ENCODE data around the gene RIN1. TPM values are rescaled to one million over a fixed set of nuclear protein-coding genes. Genes with fewer than 3 reads are reported as not detected.

RIN1 gene
- total RNA-seq, 1 experiment from 2014 or later: 5.4 TPM

DNA sequence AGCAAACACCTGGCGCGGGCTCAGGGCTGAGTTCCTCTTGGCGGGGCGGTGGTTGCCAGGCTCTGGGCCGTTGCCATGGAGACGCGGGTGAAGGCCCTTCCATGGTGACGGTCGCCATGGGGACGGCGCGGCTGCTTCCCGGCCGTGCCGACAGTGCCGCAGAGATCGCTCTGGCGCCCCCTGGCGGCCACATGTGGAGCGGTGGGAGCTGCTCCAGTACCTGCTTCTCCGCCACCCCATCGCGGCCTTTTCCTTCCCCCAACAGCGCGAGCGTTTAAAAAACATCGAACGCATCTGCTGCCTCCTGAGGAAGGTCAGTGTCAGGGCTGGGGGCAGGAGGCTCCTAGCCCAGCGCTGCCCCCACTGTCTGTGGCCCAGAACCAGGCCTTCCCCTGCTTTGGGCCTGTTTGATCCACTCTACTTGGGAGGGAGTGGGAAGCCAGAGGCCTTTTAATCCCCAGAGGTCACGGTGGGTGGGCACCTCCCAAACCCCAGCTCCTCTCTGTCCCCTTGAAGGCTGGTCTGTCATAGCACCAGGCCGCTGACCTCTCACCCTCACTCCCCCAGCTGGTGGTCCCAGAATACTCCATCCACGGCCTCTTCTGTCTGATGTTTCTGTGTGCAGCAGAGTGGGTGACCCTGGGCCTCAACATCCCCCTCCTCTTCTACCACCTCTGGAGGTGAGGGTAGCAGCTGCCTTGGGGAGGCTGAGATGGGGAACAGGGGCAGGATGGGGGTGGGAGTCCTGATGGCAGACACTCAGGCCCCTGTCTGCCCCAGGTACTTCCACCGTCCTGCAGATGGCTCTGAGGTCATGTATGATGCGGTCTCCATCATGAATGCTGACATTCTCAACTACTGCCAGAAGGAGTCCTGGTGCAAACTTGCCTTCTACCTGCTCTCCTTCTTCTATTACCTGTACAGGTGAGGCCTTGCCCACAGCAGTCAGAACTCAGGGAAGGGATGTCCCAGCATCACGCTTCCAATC is 53.5 kb downstream of the RIN1 start:
- Histone ChIP-seq H4K5ac (ENCODE audit: insufficient read length, low read depth, low read length) (no peak overlapping the region), H3K9me3 (ENCODE audit: control insufficient read depth, low read depth, low read length) (no peaks in the 10 kb centered on the region), H3K9ac (ENCODE audit: extremely low read depth, insufficient read length, low read length) (no peak overlapping the region), H2BK20ac (ENCODE audit: low read depth, low read length, poor library complexity, severe bottlenecking) (no peak overlapping the region), H3K23me2 (ENCODE audit: insufficient read length, low read depth, low read length, poor library complexity, severe bottlenecking) (no peaks in the 10 kb centered on the region), H4K20me1 (ENCODE audit: control insufficient read depth, insufficient read depth, insufficient read length) (no peaks in the 10 kb centered on the region), H3K14ac (ENCODE audit: insufficient read depth, low read length) (no peak overlapping the region), H2AK5ac (ENCODE audit: insufficient read length, low read length) (no peak overlapping the region), H3K27ac (ENCODE audit: insufficient read length, low read depth, low read length) (no peak overlapping the region), H3K18ac (ENCODE audit: insufficient read length, low read depth, low read length) (no peak overlapping the region), H3K79me2 (ENCODE audit: insufficient read depth, low read length) (no peaks in the 10 kb centered on the region), H3K4me1 (ENCODE audit: insufficient read depth, low read length) (no peaks in the 10 kb centered on the region), H3K56ac (ENCODE audit: insufficient read length, low read depth, low read length) (no peak overlapping the region), H3T11ph (ENCODE audit: low read length) (no peak overlapping the region), H2BK5ac (ENCODE audit: insufficient read length, low read length) (no peak overlapping the region), H3K79me1 (ENCODE audit: insufficient read depth, low read depth, low read length, poor library complexity, severe bottlenecking) (no peaks in the 10 kb centered on the region), H2BK15ac (ENCODE audit: low read depth, low read length) (no peak overlapping the region), H3K23ac (ENCODE audit: insufficient read length, low read depth, low read length) (no peak overlapping the region), H3K27me3 (ENCODE audit: insufficient read depth, low read length) (no peaks in the 10 kb centered on the region), H2AFZ (ENCODE audit: low read length) (no peak overlapping the region), H3K4ac (ENCODE audit: low read depth, low read length) (no peak overlapping the region), H3K4me2 (ENCODE audit: insufficient read depth, insufficient read length, low read length) (no peak overlapping the region), H2BK120ac (ENCODE audit: low read depth, low read length, poor library complexity, severe bottlenecking) (no peak overlapping the region), H4K91ac (ENCODE audit: insufficient read length, low read depth, low read length) (no peak overlapping the region), H4K8ac (replicated peaks; ENCODE audit: insufficient read length, low read depth, low read length) (no peak overlapping the region), H2BK12ac (ENCODE audit: insufficient read length, low read depth, low read length) (no peak overlapping the region)
- H3K4me1 Mint-ChIP-seq: peaks cover 28 to 32% of the 10 kb centered on the region in 2 experiments
- H3K27ac Mint-ChIP-seq: 0 out of 7 replicates have a peak overlapping the region, but pooled peaks of 1 of the 3 experiments have one; percentile 44
- peaks cover 23% of the 10 kb centered on the region for H3K27me3 Mint-ChIP-seq (ENCODE audit: low read depth)
- no CpG with 5 or more reads among the region's 35 CpGs for WGBS (ENCODE audit: extremely low coverage, insufficient read length, low lambda C conversion rate)
- peak; percentile 99 for DNase-seq
- TF ChIP-seq, protein P1, sequence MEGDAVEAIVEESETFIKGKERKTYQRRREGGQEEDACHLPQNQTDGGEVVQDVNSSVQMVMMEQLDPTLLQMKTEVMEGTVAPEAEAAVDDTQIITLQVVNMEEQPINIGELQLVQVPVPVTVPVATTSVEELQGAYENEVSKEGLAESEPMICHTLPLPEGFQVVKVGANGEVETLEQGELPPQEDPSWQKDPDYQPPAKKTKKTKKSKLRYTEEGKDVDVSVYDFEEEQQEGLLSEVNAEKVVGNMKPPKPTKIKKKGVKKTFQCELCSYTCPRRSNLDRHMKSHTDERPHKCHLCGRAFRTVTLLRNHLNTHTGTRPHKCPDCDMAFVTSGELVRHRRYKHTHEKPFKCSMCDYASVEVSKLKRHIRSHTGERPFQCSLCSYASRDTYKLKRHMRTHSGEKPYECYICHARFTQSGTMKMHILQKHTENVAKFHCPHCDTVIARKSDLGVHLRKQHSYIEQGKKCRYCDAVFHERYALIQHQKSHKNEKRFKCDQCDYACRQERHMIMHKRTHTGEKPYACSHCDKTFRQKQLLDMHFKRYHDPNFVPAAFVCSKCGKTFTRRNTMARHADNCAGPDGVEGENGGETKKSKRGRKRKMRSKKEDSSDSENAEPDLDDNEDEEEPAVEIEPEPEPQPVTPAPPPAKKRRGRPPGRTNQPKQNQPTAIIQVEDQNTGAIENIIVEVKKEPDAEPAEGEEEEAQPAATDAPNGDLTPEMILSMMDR (conservative IDR thresholded peaks at IDR 0.05): peak; percentile 99
- H3K4me3 Mint-ChIP-seq: peak overlapping the region in 1 of 2 experiments; percentile 18; a peak in 1 of 5 replicates
- no peaks in the 10 kb centered on the region; a peak in 1 of 5 replicates for H3K9me3 Mint-ChIP-seq
- H3K36me3 Mint-ChIP-seq (ENCODE audit: insufficient read depth in 1 of 3, low read depth in 3 of 3): peaks cover 0 to 10% (median 9%) of the 10 kb centered on the region in 3 experiments; a peak in 5 of 7 replicates

Other genes with a start within 250 kb of the RIN1 start
- gene KLC2, start 78.7 kb downstream of the RIN1 start, total RNA-seq (2021): 56.7 and 59.7 TPM in 2 replicates
- 118 and 122 TPM in 2 replicates for gene RAB1B, start 67.8 kb downstream of the RIN1 start, total RNA-seq (2021)
- 11.8 and 12.0 TPM in 2 replicates for gene CNIH2, start 58.3 kb downstream of the RIN1 start, total RNA-seq (2021)
- gene YIF1A, start 47.3 kb downstream of the RIN1 start, total RNA-seq (2021): 64.3 and 71.6 TPM in 2 replicates
- gene TMEM151A, start 44.5 kb downstream of the RIN1 start, total RNA-seq (2021): 1.2 and 1.4 TPM in 2 replicates
- gene CD248, start 19.4 kb downstream of the RIN1 start, total RNA-seq (2021): 1.3 and 1.5 TPM in 2 replicates
- gene BRMS1, start 8.7 kb upstream of the RIN1 start, total RNA-seq (2021): 50.1 and 50.5 TPM in 2 replicates
- gene B4GAT1, start 11.2 kb upstream of the RIN1 start, total RNA-seq (2021): 24.3 and 26.3 TPM in 2 replicates
- gene SLC29A2, start 35.3 kb upstream of the RIN1 start, total RNA-seq (2021): 29.7 and 29.8 TPM in 2 replicates
- 1.6 and 1.8 TPM in 2 replicates for gene NPAS4, start 84.6 kb upstream of the RIN1 start, total RNA-seq (2021)
- 105 and 106 TPM in 2 replicates for gene MRPL11, start 102.4 kb upstream of the RIN1 start, total RNA-seq (2021)
- gene PELI3, start 130.5 kb upstream of the RIN1 start, total RNA-seq (2021): 9.3 and 10.3 TPM in 2 replicates
- 83.1 and 85.3 TPM in 2 replicates for gene DPP3, start 144.0 kb upstream of the RIN1 start, total RNA-seq (2021)
- gene BBS1, start 174.2 kb upstream of the RIN1 start, total RNA-seq (2021): 27.2 and 29.5 TPM in 2 replicates
- 8.1 and 8.9 TPM in 2 replicates for gene ZDHHC24, start 209.6 kb upstream of the RIN1 start, total RNA-seq (2021)
- gene ACTN3, start 210.5 kb upstream of the RIN1 start, total RNA-seq (2021): 45.7 TPM in 2 replicates
- gene CTSF, start 232.2 kb upstream of the RIN1 start, total RNA-seq (2021): 0.48 and 0.98 TPM in 2 replicates

All from H9 (cell line).